ENCODE measurements around the gene TEAD2. TPM values are rescaled to one million over a fixed set of nuclear protein-coding genes. Genes with fewer than 3 reads are reported as not detected.

The TEAD2 gene
- total RNA-seq, 2 experiments from 2014 or later, result not detected

GRCh38 chr19:49359851-49360820, 2.1 kb downstream of the TEAD2 start:
- ChIA-PET POLR2A (interaction anchor here (0.7 to 1.3 kb wide), 2 partner anchors 19 to 81 kb away, joined by 3 to 4 read pairs; no protein-coding TSS in a partner anchor), CTCF (interaction anchor here (1.8 kb wide), 1 partner anchor 32 kb away, joined by 4 read pairs; no protein-coding TSS in a partner anchor)
- Mint-ChIP-seq H3K27me3 (ENCODE audit: low read depth) (peaks cover 38% of the 10 kb centered on the region), H3K9me3 (ENCODE audit: insufficient read depth) (no peaks in the 10 kb centered on the region), H3K27ac (no peak overlapping the region), H3K4me3 (no peak overlapping the region), H3K4me1 (ENCODE audit: low read depth) (peaks cover 17% of the 10 kb centered on the region), H3K36me3 (ENCODE audit: low read depth) (no peaks in the 10 kb centered on the region)
- DNase-seq (no peak), ATAC-seq (no peak)

GRCh38 chr19:49357186-49357585, 5.0 kb downstream of the TEAD2 start:
- no peak for DNase-seq
- no peak for ATAC-seq
- ChIA-PET CTCF (no interaction called here), POLR2A (no interaction called here)
- no peaks in the 10 kb centered on the region for H3K36me3 Mint-ChIP-seq (ENCODE audit: low read depth)
- peaks cover 17% of the 10 kb centered on the region for H3K4me1 Mint-ChIP-seq (ENCODE audit: low read depth)
- peaks cover 33% of the 10 kb centered on the region for H3K27me3 Mint-ChIP-seq (ENCODE audit: low read depth)
- H3K9me3 Mint-ChIP-seq (ENCODE audit: insufficient read depth), result no peaks in the 10 kb centered on the region
- H3K27ac Mint-ChIP-seq, result no peak overlapping the region
- H3K4me3 Mint-ChIP-seq, result no peak overlapping the region

GRCh38 chr19:49356382-49356781, 5.8 kb downstream of the TEAD2 start:
- ATAC-seq, result no peak
- H3K4me1 Mint-ChIP-seq (ENCODE audit: low read depth), result peaks cover 14% of the 10 kb centered on the region
- H3K4me3 Mint-ChIP-seq, result no peak overlapping the region
- no peaks in the 10 kb centered on the region for H3K36me3 Mint-ChIP-seq (ENCODE audit: low read depth)
- no peak overlapping the region for H3K27ac Mint-ChIP-seq
- CTCF ChIA-PET, result no interaction called here
- DNase-seq, result no peak
- POLR2A ChIA-PET, result no interaction called here
- peaks cover 26% of the 10 kb centered on the region for H3K27me3 Mint-ChIP-seq (ENCODE audit: low read depth)
- no peaks in the 10 kb centered on the region for H3K9me3 Mint-ChIP-seq (ENCODE audit: insufficient read depth)

- POLR2A ChIA-PET, result no interaction called here
- DNase-seq (no peak), ATAC-seq (no peak)
- H3K27ac Mint-ChIP-seq, result no peak overlapping the region
- H3K4me3 Mint-ChIP-seq, result no peak overlapping the region
- H3K4me1 Mint-ChIP-seq (ENCODE audit: low read depth), result peaks cover 12% of the 10 kb centered on the region
- peaks cover 22% of the 10 kb centered on the region for H3K27me3 Mint-ChIP-seq (ENCODE audit: low read depth)
- H3K36me3 Mint-ChIP-seq (ENCODE audit: low read depth), result no peaks in the 10 kb centered on the region
- CTCF ChIA-PET, result no interaction called here
- H3K9me3 Mint-ChIP-seq (ENCODE audit: insufficient read depth), result no peaks in the 10 kb centered on the region
Measured at GRCh38 chr19:49355909-49356353, 6.3 kb downstream of the TEAD2 start.

GRCh38 chr19:49349567-49349966, 12.6 kb downstream of the TEAD2 start:
- ATAC-seq, result no peak

GRCh38 chr19:49348305-49349189, 13.7 kb downstream of the TEAD2 start:
- Mint-ChIP-seq H3K9me3 (ENCODE audit: insufficient read depth) (no peaks in the 10 kb centered on the region), H3K27ac (no peak overlapping the region), H3K27me3 (ENCODE audit: low read depth) (no peaks in the 10 kb centered on the region), H3K4me3 (no peak overlapping the region), H3K4me1 (ENCODE audit: low read depth) (peaks cover 11% of the 10 kb centered on the region), H3K36me3 (ENCODE audit: low read depth) (no peaks in the 10 kb centered on the region)
- ATAC-seq (no peak), DNase-seq (no peak)
- ChIA-PET POLR2A (no interaction called here), CTCF (interaction anchor here (0.7 to 1.2 kb wide), 4 partner anchors 21 to 277 kb away, joined by 3 to 4 read pairs (median 3); no protein-coding TSS in a partner anchor)

More at GRCh38 chr19:49349567-49349966, 12.6 kb downstream of the TEAD2 start:
- POLR2A ChIA-PET, result no interaction called here
- H3K27me3 Mint-ChIP-seq (ENCODE audit: low read depth), result peaks cover 2% of the 10 kb centered on the region
- CTCF ChIA-PET, result no interaction called here
- H3K27ac Mint-ChIP-seq, result no peak overlapping the region
- H3K4me1 Mint-ChIP-seq (ENCODE audit: low read depth), result peaks cover 9% of the 10 kb centered on the region
- no peaks in the 10 kb centered on the region for H3K9me3 Mint-ChIP-seq (ENCODE audit: insufficient read depth)
- no peak overlapping the region for H3K4me3 Mint-ChIP-seq
- no peaks in the 10 kb centered on the region for H3K36me3 Mint-ChIP-seq (ENCODE audit: low read depth)
- DNase-seq, result no peak

GRCh38 chr19:49347835-49348234, 14.4 kb downstream of the TEAD2 start:
- Mint-ChIP-seq H3K4me3 (no peak overlapping the region), H3K36me3 (ENCODE audit: low read depth) (no peaks in the 10 kb centered on the region), H3K27me3 (ENCODE audit: low read depth) (no peaks in the 10 kb centered on the region), H3K9me3 (ENCODE audit: insufficient read depth) (no peaks in the 10 kb centered on the region), H3K4me1 (ENCODE audit: low read depth) (peaks cover 11% of the 10 kb centered on the region), H3K27ac (no peak overlapping the region)
- ChIA-PET POLR2A (no interaction called here), CTCF (interaction anchor here (0.8 to 1.2 kb wide), 3 partner anchors 20 to 47 kb away, joined by 3 to 4 read pairs (median 3); no protein-coding TSS in a partner anchor)
- DNase-seq (no peak), ATAC-seq (no peak)

- Mint-ChIP-seq H3K9me3 (ENCODE audit: insufficient read depth) (no peaks in the 10 kb centered on the region), H3K4me3 (no peak overlapping the region), H3K4me1 (ENCODE audit: low read depth) (peaks cover 11% of the 10 kb centered on the region), H3K27me3 (ENCODE audit: low read depth) (no peaks in the 10 kb centered on the region), H3K36me3 (ENCODE audit: low read depth) (no peaks in the 10 kb centered on the region), H3K27ac (no peak overlapping the region)
- ATAC-seq (no peak), DNase-seq (no peak)
- CTCF ChIA-PET, result no interaction called here
- POLR2A ChIA-PET, result no interaction called here
Measured at GRCh38 chr19:49347191-49347590, 15.0 kb downstream of the TEAD2 start.

- Mint-ChIP-seq H3K4me3 (no peak overlapping the region), H3K4me1 (ENCODE audit: low read depth) (peaks cover 18% of the 10 kb centered on the region), H3K9me3 (ENCODE audit: insufficient read depth) (no peaks in the 10 kb centered on the region), H3K36me3 (ENCODE audit: low read depth) (peaks cover 12% of the 10 kb centered on the region), H3K27me3 (ENCODE audit: low read depth) (no peaks in the 10 kb centered on the region), H3K27ac (no peak overlapping the region)
- ChIA-PET POLR2A (interaction anchor here (1.6 kb wide), 1 partner anchor 11 kb away, joined by 6 read pairs; no protein-coding TSS in a partner anchor), CTCF (interaction anchor here (0.9 to 1.4 kb wide), 5 partner anchors 11 to 146 kb away, joined by 3 to 5 read pairs (median 4); no protein-coding TSS in a partner anchor)
- ATAC-seq (no peak), DNase-seq (no peak)
Measured at GRCh38 chr19:49344505-49345423, 17.5 kb downstream of the TEAD2 start.

GRCh38 chr19:49343123-49343522, 19.1 kb downstream of the TEAD2 start:
- POLR2A ChIA-PET, result interaction anchor here (1.6 kb wide), 1 partner anchor 9 kb away, joined by 6 read pairs; no protein-coding TSS in a partner anchor
- H3K4me3 Mint-ChIP-seq, result no peak overlapping the region

GRCh38 chr19:49342291-49342721, 19.9 kb downstream of the TEAD2 start:
- Mint-ChIP-seq H3K9me3 (ENCODE audit: insufficient read depth) (no peaks in the 10 kb centered on the region), H3K27me3 (ENCODE audit: low read depth) (no peaks in the 10 kb centered on the region), H3K36me3 (ENCODE audit: low read depth) (peaks cover 29% of the 10 kb centered on the region), H3K4me1 (ENCODE audit: low read depth) (peaks cover 36% of the 10 kb centered on the region), H3K4me3 (no peak overlapping the region), H3K27ac (no peak overlapping the region)
- POLR2A ChIA-PET, result interaction anchor here (0.7 kb wide), 1 partner anchor 334 kb away, joined by 3 read pairs; no protein-coding TSS in a partner anchor
- CTCF ChIA-PET, result no interaction called here
- no peak for DNase-seq
- ATAC-seq, result no peak

More at GRCh38 chr19:49343123-49343522, 19.1 kb downstream of the TEAD2 start:
- Mint-ChIP-seq H3K9me3 (ENCODE audit: insufficient read depth) (no peaks in the 10 kb centered on the region), H3K27me3 (ENCODE audit: low read depth) (no peaks in the 10 kb centered on the region), H3K27ac (no peak overlapping the region), H3K4me1 (ENCODE audit: low read depth) (peaks cover 30% of the 10 kb centered on the region), H3K36me3 (ENCODE audit: low read depth) (peaks cover 22% of the 10 kb centered on the region)
- CTCF ChIA-PET, result no interaction called here
- DNase-seq (no peak), ATAC-seq (no peak)
